ENCODE data around the gene C8A. TPM values are rescaled to one million over a fixed set of nuclear protein-coding genes. Genes with fewer than 3 reads are reported as not detected.

The C8A gene
- total and polyA plus RNA-seq, 3 donors from 2014 or later, result not detected

DNA sequence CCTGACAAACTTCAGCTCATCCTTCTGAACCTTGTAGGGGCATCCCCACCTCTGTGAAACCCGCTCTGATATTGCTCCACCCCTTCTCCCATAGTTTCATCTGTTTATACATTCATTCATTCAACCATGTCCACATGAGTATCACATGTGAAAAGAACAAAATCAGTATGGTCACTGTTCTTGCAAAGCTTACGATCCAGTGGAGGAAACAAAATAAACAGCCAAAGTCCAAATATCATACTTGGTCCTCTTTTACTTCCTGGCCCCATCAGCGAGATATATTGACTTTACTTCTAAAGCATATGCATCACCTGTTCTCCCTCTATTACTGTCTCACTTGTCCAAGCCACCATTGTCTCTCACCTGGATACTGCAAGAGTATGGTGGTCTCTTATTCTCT lies 35.6 kb downstream of the C8A start:
- Histone ChIP-seq H3K27ac (no peak overlapping the region), H3K4me1 (no peaks in the 10 kb centered on the region), H3K4me3 (no peak overlapping the region), H3K36me3 (ENCODE audit: low read depth, missing control alignments) (no peaks in the 10 kb centered on the region), H3K9me3 (no peaks in the 10 kb centered on the region), H3K27me3 (no peaks in the 10 kb centered on the region)
- 88 to 95% methylated on average over 3 of the region's 3 CpGs for WGBS, 2 donors
- DNase-seq, result no peak
- no peak for TF ChIP-seq POLR2A (IDR thresholded peaks at IDR 0.05)
- TF ChIP-seq CTCF (IDR thresholded peaks at IDR 0.05), result no peak
- intact Hi-C loops (cut with DNase I; ENCODE audit: low total_unique reads), result no loop called here

- TF ChIP-seq POLR2A (IDR thresholded peaks at IDR 0.05) (no peak), CTCF (IDR thresholded peaks at IDR 0.05) (no peak)
- DNase-seq, result no peak
- no peaks in the 10 kb centered on the region for H3K4me1 ChIP-seq
- H3K36me3 ChIP-seq (ENCODE audit: low read depth, missing control alignments), result no peaks in the 10 kb centered on the region
- no peak overlapping the region for H3K27ac ChIP-seq
- H3K27me3 ChIP-seq, result no peaks in the 10 kb centered on the region
- H3K9me3 ChIP-seq, result no peaks in the 10 kb centered on the region
- no peak overlapping the region for H3K4me3 ChIP-seq
- intact Hi-C loops (cut with DNase I; ENCODE audit: low total_unique reads), result no loop called here
These were observed 39.4 kb downstream of the C8A start for GRCh38 chr1:56894014-56894413.

- H3K27me3 ChIP-seq, result no peaks in the 10 kb centered on the region
- H3K36me3 ChIP-seq (ENCODE audit: low read depth, missing control alignments), result no peaks in the 10 kb centered on the region
- no peak for TF ChIP-seq CTCF (IDR thresholded peaks at IDR 0.05)
- no peak for DNase-seq
- H3K4me1 ChIP-seq, result no peaks in the 10 kb centered on the region
- H3K9me3 ChIP-seq, result no peaks in the 10 kb centered on the region
- 56 to 69% methylated on average over 6 of the region's 6 CpGs for WGBS, 2 donors
- H3K27ac ChIP-seq, result no peak overlapping the region
- H3K4me3 ChIP-seq, result no peak overlapping the region
- intact Hi-C loops (cut with DNase I; ENCODE audit: low total_unique reads), result no loop called here
These were observed 42.8 kb downstream of the C8A start for GRCh38 chr1:56897150-56898004.

DNA sequence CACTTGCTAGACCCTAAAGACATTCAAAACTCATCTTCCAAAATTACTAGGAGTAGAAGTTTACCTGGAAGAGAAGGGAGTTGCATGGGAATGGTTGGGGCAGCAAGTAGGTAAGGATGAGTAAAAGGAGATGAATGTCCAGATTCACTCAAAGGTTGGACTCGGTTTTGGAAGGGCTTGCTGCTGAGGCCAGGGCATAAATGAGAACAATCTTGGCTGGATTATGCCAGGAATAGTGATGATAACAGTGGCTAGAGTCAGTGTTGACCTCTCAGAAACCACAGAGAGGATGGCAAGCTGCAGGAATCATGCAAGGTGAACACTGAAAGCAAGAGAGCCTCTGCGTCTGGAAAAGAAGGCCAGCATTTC lies 43.4 kb downstream of the C8A start:
- WGBS, 2 donors, result 76 to 86% methylated on average over 2 of the region's 2 CpGs
- no peaks in the 10 kb centered on the region for H3K9me3 ChIP-seq
- H3K27ac ChIP-seq, result no peak overlapping the region
- H3K4me3 ChIP-seq, result no peak overlapping the region
- no peak for DNase-seq
- intact Hi-C loops (cut with DNase I; ENCODE audit: low total_unique reads), result no loop called here
- H3K27me3 ChIP-seq, result no peaks in the 10 kb centered on the region
- H3K4me1 ChIP-seq, result no peaks in the 10 kb centered on the region
- TF ChIP-seq POLR2A (IDR thresholded peaks at IDR 0.05) (no peak), CTCF (IDR thresholded peaks at IDR 0.05) (no peak)
- H3K36me3 ChIP-seq (ENCODE audit: low read depth, missing control alignments), result no peaks in the 10 kb centered on the region

GRCh38 chr1:56898879-56899278 lies 44.3 kb downstream of the C8A start:
- Histone ChIP-seq H3K9me3 (no peaks in the 10 kb centered on the region), H3K36me3 (ENCODE audit: low read depth, missing control alignments) (no peaks in the 10 kb centered on the region), H3K4me3 (no peak overlapping the region), H3K27me3 (no peaks in the 10 kb centered on the region), H3K4me1 (no peaks in the 10 kb centered on the region), H3K27ac (no peak overlapping the region)
- TF ChIP-seq CTCF (IDR thresholded peaks at IDR 0.05) (no peak), POLR2A (IDR thresholded peaks at IDR 0.05) (no peak)
- 71 to 88% methylated on average over 2 of the region's 2 CpGs for WGBS, 2 donors
- intact Hi-C loops (cut with DNase I; ENCODE audit: low total_unique reads), result no loop called here
- no peak for DNase-seq
